Measurements from ENCODE around the gene ACOX1.

ACOX1 gene

DNA sequence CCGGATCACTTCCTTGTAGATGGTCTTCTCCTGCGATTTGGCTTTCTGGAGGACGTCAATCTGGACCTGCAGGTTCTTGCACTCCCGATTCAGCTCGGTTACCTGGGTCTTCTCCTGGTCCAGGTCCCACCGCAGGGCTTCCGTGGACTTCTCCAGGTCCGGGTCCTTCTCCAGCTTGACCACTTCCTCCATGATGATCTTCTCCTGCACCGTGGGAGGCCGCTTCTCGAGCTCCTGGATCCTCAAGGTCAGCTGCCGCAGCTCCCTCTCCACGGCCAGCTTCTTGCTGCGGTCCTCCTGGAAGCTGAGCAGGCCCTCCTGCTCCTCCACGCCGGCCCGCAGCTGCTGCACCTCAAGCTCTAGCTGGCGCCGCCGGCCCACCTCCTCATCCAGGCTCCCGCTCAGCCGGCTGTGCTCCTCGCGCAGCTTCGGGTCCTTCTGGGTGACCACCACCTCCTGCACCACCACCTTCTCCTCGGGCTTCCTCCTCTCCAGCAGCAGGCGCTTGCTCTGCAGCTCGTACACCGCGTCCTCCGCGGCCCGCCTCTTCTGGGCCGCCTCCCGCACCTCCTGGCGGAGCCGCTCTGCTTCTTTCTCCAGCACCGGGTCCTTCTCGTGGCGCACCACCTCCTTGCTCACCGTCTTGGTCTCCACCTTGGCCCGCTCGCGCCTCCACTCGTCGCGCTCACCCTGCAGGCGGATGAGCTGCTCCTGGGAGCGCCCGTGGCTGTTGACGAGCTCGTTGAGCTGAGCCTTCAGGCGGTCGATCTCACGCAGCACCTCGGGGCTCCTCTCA, 29.9 kb upstream of the ACOX1 start:
- DNase-seq (ENCODE audit: low spot score) = no peak

DNA sequence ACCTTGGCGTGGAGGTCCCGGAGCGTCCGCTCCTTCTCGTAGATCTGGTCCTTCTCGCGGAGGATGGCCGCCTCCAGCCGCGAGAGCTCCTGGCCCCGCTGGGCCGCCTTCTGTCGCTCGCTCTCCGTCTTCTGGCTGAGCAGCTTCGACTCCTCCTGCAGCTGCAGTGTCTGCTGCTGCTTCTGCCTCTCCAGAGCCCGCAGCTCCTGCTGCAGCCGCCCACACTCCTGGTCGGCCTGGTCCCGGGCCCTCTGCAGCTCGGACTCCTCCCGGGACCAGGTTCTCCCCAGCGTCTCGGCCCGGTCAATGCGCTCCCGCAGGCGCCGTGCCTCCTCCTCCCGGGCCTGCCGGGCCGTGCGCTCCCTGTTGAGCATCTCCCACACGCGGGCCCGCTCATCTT, 29.2 kb upstream of the ACOX1 start:
- no peak for DNase-seq (ENCODE audit: low spot score)

DNA sequence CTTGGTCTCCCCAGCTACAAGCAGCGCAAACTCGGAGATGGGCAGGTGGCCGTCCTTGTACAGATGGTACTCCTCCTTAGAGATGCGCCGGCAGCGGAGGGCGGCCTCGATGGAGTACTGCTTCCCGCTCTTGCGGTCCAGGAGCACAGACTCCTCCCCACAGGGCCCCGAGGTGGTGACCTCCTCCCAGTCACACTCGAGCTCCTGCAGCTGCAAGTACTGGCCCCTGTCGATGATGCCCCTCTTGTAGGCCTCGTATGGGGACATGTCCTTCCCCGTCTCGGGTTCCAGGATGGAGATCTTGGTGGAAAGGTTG, 28.8 kb upstream of the ACOX1 start:
- DNase-seq (ENCODE audit: low spot score) = no peak

DNA sequence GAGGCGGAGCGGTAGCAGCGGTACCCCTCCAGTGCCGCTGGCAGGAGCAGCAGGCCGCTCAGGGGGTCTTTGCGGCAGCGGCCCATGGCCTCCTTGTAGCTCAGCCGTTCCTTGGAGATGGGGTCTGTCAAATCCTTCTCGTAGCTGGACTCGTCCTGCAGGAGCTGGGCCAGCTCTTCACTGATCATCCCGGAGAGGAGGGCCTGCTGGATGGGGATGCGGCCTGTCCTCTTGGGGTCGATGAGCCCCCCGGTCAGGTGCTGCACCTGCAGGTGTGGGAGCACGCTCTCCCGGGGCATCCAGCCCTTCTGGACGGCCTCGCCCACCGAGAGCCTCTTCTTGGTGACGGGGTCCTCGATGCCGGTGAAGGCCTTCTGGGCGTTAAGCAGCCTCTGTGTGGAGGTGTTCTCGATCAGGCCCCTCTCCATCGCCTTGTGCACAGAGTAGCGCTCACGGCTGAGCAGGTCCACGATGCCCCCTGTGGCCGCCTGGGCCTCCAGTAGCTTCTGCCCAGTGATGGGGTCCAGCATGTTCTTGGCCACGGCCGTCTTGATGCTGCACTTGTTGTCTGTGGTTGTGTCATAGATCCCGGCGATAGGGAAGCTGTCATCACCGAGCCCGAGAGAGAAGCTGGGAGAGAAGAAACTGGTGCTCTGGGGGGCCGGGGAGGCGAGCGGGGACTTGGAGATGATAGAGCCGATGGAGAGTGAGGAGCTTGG, 28.3 kb upstream of the ACOX1 start:
- no peak for DNase-seq (ENCODE audit: low spot score)

DNA sequence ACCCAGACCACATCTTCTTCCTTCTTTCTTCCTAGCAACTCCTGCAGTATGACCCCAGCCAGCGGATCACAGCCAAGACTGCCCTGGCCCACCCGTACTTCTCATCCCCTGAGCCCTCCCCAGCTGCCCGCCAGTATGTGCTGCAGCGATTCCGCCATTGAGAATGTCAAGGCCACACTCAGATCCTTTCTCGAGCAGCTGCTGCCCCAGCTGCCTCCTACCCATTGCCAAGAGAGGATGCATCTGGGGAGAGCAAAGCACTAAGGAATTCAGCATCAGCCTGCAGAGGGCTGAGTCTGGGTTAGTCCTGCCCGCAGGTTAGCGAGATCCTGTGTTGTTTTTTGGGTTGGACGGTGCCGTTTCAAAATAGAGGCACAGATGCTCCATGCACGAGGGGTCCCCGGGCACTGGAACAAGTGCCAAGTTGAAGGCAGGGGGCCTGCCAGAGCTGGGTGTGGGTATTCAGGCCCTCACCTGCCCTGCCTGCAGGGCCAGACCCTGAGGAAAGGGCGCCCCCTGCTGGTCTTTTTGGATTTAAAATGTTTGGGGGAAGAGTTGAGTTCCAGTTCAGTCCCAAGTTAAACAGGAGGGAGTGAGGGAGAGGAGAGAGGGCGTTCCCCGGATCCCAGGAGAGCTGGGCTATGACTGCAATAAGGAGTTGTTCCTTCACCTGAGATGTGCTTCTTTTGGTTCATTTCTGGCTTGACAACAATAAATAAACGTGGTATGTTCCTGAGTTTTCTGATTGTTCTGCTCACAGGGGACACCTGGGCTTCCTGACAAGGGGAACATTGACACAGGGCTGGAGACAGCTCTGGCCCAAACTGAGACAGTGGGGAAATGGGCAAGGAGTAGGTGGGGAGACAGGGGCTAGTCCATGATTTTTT, 26.5 kb upstream of the ACOX1 start:
- peak; percentile 82 for DNase-seq (ENCODE audit: low spot score)

DNA sequence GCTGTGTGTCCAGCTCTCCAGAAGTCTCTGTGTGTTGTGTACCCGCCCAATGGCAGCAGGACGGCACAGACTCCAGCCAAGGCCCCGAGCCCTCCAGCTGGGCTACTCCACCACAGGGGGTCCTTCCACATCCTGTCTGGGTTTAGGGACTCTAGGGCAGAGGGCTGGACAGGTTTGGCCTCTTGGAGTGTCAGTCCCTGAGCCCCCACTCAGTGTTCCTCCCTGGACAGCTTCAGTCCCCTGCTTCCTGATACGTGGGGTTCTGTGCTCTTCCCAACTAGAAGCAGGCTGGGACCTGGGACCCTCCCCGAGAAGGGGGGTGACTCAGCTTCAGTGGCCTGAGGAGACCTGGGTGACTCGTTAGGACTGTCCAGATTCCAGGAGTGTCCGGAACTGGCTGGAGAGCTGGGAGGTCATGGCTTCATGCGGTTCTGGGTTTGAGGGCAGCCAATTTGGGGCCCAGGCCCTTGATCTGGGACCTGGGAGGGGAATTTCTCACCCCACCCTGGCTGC, 25.8 kb upstream of the ACOX1 start:
- DNase-seq (ENCODE audit: low spot score) = no peak

DNA sequence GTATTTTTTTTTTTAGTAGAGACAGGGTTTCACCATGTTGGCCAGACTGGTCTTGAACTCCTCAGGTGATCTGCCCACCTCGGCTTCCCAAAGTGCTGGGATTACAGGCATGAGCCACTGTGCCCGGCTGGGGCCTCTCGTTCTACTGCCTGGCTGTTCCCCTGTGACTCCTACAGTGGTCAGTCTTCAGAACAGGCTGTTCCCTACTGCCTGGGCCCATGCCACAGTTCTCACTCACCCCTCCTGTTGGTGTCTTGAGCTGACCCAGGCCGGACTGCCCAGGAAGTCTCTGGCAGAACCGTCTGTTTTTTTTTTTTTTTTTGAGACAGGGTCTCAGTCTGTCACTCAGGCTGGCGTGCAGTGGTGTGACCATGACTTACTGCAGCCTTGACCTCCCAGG, 24.9 kb upstream of the ACOX1 start:
- no peak for DNase-seq (ENCODE audit: low spot score)

DNA sequence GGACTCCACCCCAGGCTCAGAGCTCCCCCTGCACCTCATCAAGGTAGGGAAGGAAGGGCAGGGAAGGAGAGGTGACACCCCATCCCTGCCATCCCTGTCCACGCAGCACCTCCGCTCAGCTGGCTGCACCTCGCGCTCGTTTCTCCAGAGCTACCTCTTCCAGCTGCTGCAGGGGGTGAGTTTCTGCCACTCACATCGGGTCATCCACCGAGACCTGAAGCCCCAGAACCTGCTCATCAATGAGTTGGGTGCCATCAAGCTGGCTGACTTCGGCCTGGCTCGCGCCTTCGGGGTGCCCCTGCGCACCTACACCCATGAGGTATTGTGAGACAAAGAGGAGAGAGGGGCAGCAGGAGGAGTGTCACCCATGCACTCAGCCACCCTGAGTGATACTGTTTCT, 23.1 kb upstream of the ACOX1 start:
- no peak for DNase-seq (ENCODE audit: low spot score)

DNA sequence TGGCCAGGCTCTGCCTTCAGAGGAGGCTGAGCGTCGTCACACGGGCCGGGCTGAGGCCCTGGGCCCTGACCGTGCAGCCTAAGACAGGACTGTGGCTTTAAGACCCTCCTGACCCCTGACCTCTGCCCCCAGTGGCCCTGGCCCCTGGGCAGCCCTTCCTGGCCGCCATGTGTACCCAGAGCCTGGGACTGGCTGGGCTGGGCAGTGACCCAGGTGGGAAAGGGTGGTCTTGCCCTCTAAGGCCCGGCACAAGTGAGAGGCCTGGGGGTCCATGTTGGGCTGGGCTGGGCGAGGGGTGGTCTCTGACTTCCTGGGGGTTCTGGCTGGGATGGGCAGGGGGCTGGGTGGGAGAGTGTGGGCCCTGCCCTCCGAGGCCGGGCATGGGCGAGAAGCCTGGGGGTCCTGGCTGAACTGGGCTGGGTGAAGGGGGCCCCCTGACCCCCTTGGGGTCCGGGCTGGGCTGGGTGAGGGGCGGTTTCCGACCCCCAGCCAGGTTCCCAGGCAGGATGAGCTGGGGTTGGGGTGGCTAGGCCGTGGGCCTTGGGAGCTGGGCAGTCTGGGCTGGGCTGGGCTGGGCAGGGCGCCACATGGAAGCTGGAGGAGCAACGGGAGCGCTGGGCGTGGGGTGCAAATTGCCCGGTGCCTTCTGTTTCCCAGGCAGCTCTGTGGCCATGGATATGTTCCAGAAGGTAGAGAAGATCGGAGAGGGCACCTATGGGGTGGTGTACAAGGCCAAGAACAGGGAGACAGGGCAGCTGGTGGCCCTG, 22.0 kb upstream of the ACOX1 start, which contains the start of gene CDK3:
Gene CDK3 (plus strand): TSS at position 101 of the 767 bp plus-strand sequence. CDS start 571 bp downstream, at position 672.
- no peak for DNase-seq (ENCODE audit: low spot score)

DNA sequence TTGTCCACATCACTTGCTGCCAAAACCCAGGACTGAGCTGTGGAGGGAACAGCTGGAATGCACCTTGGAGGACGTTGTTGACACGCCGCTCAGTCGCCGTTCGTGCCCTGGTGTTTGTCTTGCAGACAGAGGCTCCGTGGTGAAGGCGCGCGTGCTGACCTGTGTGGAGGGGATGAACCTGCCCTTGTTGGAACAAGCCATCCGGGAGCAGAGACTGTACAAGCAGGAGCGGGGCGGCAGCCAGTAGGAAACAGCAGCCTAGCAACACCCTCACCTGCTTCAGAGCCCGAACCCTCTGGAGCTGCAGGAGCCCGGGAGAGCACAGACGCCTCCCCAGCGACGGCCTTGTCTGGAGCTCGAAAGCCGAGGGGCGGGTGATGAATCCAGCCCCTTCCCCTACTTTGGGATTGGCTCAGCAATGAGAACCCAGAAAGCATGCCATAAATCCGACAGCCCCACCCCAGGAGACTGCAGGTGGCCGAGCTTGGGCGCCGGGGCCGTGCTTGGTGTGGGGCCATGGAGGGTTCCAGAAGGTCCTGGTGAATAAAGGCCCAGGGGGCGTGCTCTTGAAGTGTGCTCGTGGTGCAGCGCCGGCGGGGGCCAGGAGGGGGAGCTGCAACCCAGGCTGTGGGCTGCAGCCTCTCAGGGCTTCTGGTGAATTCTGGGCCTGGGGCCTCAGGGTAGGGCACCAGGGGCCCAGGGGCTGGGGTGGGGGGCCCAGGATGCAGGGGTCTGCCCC, 21.2 kb upstream of the ACOX1 start:
- peak; percentile 51 for DNase-seq (ENCODE audit: low spot score)

DNA sequence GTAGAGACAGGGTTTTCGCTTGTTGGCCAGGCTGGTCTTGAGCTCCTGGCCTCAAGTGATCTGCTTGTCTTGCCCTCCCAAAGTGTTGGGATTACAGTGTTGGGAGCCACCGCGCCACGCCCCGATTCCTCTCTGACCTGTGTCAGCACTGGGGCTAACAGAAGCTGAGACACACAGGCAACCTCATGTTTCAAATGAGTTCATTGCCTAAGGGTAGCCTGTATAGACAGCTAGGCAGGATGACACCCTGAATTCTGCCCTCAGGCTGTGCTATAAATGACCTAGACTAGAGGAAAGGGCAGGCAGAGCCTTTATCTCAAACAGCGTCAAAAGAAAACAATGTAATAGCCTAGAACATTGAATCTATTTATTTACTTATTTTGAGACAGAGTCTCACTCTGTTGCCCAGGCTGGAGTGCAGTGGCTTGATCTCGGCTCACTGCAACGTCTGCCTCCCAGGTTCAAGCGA, 19.4 kb upstream of the ACOX1 start:
- DNase-seq (ENCODE audit: low spot score) = no peak

DNA sequence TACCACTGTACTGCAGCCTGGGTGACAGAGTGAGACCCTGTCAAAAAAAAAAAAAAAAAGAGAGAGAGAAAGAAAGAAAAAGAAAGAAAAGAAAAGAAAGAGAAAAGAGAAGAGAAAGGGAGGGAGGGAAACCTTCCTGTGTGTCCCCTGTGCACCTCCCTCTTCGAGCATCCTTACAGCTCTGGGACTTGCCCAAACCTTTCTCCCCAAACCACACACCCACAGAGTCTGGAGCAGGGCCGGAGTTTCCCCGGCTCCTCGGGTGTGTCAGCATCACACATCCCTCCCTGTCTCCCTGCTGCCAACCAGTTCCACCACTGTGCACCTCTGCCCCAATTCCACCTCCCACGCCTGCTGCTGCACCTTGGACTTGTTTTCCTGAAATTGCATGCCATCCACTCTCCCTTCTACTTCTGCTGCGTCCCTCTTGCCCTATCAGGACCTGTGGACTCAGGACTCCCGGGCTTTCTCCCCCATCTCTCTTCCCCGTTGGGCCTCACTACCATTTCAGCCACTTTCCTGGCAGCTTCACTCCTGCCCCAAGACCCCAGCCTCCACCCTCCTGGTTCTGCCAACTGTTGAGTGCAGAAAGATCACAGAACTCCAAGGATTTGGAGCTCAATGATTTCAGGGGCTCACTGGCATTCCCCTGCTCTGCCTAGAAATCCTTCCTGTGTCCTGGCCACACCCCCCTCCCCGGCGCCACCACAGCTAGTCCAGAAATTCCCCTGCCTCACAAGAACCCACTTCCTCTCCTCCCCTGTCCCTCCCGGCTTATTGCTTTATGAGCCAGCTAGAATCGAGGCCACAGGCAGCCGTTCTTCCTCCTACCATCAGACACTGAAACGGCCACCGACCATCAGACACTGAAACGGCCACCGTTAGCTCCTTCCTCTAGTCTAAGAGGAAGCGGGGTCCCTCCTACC, 18.0 kb upstream of the ACOX1 start:
- peak; percentile 28 for DNase-seq (ENCODE audit: low spot score)

DNA sequence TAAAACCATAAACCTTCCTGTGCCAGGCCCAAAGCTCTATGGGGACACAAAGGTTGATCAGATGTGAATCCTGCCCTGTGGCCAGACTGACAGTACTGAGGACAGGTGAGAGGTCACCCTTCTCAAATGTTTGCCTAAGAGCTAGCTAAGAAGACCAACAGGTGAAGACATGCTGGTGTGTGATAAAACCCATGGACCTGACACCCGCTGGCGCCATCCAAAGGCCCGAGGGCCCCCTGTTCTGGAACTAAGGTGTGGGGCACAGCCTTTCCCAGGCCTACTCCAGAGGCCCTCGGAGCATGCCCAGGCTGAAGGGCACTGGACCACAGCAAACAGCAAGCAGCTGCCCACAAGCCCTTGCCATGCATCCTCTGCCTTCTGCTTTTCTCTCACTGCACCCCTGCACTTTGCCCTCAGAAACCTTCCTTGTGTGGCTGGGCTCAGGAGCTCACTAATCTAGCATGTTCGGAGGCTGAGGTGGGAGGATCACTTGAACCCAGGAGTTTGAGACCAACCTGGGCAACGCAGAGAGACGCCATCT, 16.5 kb upstream of the ACOX1 start:
- no peak for DNase-seq (ENCODE audit: low spot score)

DNA sequence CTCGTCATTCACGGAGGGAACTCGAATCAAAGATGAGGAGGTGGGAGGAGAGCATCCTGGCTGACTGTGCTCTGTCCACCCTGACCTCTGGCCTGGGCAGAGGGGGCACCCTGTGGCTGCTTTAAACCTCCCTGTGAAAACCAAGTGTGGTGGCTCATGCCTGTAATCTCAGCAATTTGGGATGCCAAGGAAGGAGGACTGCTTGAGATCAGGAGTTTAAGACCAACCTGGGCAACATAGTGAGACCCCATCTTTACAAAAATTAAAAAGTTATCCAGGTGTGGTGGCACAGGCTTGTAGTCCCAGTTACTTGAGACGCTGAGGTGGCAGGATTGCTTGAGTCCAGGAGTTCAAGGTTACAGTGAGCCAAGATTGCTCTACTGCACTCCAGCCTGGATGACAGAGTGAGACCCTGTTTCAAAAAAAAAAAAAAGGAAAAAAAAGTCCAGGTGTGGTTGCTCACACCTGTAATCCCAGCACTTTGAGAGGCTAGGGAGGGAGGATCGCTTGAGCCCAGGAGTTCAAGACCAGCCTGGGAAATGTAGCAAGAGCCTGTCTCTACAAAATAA, 15.9 kb upstream of the ACOX1 start:
- DNase-seq (ENCODE audit: low spot score) = no peak

DNA sequence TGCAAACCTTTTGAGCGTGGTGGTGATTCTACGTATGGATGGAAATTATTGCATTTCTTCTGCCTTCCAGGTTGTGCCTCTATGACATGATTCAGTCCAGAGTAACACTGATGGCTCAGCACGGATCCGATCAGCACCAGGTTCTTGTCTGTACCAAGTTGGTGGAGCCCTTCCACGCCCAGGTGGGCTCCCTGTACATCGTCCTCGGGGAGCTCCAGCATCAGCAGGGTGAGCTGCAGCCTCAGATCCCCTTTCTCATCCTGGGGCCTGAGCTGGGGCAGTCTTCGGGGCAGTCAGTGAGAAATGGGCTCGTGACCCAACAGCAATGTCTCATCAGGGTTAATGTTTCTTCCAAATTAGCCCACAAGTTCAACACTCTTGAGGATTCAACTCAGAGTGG, 12.4 kb upstream of the ACOX1 start:
- DNase-seq (ENCODE audit: low spot score) = no peak

DNA sequence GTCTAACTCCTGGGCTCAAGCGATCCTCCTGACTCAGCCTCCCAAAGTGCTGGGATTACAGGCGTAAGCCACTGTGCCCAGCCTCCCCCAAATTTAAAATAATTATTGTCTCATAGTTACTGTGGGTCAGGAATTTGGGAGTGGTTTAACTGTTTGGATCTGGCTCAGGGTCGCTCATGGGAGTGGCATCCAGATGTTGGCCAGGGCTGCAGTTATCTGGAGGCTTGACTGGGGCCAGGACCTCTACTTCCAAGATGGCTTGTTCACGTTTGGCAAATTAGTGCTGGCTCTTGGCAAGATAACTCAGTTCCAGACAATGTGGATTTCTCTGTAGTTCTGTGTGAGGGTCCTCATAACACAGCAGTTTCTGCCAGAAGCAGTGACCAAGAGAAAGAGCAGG, 8.1 kb upstream of the ACOX1 start:
- DNase-seq (ENCODE audit: low spot score) = no peak

DNA sequence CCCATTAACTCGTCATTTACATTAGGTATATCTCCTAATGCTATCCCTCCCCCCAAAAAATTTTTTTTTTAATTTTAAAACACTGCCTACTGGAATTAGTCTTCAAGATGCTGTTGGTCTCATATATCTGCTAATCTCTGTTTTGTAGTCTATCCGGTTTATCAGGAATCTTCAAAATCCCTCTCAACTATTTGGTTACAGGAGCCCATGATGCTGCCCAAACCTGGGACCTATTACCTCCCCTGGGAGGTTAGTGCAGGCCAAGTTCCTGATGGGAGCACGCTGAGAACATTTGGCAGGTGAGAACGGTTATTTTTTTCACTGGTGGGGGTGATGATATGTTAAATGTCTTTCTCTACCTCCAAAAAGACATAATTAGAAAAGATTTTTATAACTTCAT, 7.0 kb upstream of the ACOX1 start:
- DNase-seq (ENCODE audit: low spot score) = no peak

DNA sequence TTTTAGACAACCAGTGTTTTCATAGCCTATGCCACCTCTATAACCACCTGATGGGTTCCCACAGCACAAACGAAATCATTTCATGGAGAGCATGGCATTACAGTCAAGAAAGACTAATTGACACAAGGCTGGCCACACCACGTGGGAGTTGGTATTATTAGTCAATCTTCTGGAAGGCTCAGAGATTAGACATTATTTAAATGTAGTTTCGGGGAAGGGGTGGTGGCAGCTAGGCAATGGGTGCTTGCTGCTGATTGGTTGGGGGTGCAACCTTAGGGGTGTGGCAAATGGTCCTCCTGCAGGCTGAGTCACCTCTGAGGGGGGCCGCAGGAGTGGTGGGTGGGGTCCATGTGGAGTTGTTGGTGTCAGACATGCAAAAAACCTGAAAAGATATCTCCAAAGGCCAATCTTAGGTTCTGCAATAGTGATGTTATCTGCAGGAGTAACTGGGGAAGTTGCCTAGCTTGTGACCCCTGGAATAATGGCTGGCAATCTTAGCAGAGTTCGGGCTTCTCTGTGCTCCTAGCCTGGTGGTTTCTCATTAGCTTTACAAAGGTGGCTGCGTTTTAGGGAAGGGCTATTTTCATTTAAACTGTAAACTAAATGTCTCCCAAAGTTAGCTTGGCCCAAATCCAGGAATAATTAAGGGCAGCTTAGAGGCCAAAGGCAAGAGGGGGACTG, 4.7 kb upstream of the ACOX1 start:
- DNase-seq (ENCODE audit: low spot score) = no peak
